B cell (primary cell): ENCODE measurements around the gene EHD1. TPM values are rescaled to one million over a fixed set of nuclear protein-coding genes. Genes with fewer than 3 reads are reported as not detected.

Source experiments
- ATAC-seq: fragments of 200-7000 bp; cut with Tn5 transposase; one replicate; pipeline ENCODE4 v1.10.0; 2021; ENCODE audit warnings: low read depth, mild to moderate bottlenecking, moderate number of reproducible peaks, moderate library complexity
- CTCF ChIA-PET: fragments of 350-600 bp; sonication (Branson Sonifier 250); formaldehyde crosslinking; loops from one replicate; lab custom pipeline; 2021; ENCODE audit warnings: antibody characterized with exemption, inconsistent platforms; lab: Charles Lee
- POLR2A ChIA-PET: fragments of 350-600 bp; sonication (Branson Sonifier 250); formaldehyde crosslinking; loops from one replicate; lab custom pipeline; 2021; ENCODE audit warnings: antibody characterized with exemption; lab: Charles Lee
- DNase-seq: peaks from one replicate; pipeline ENCODE4 v3.0.0; 2013
- H2AFZ ChIP-seq: 2 replicates; pipeline ENCODE4 v1.6.1; 2012; ENCODE audit warnings: mild to moderate bottlenecking, low read depth, low read length; ENCODE audit not compliant: insufficient read depth, poor library complexity, severe bottlenecking
- H3K27ac ChIP-seq, 2 donors: 1 replicate in 1 of 2; 2 replicates in 1 of 2; pipeline ENCODE4 v1.5.1; 2012 to 2013; ENCODE audit warnings: low read length in 2 of 2, mild to moderate bottlenecking in 2 of 2, moderate library complexity in 1 of 2
- H3K27me3 ChIP-seq, 4 experiments: fragments of 200-600 bp in 1 of 4; sonication (generic) in 1 of 4; replicated peaks in 1 of 4; 1 replicate in 2 of 4; 2 replicates in 2 of 4; pipeline versions ENCODE4 v1.6.1 to v1.7.0; 2013 to 2016; ENCODE audit warnings: low read length in 3 of 4, mild to moderate bottlenecking in 2 of 4, mixed read lengths in 1 of 4, moderate library complexity in 1 of 4; ENCODE audit not compliant: insufficient read depth in 4 of 4, control insufficient read depth in 3 of 4; ENCODE audit errors: control extremely low read depth in 1 of 4
- H3K36me3 ChIP-seq, 2 experiments: replicated peaks in 1 of 2; 1 replicate in 1 of 2; 2 replicates in 1 of 2; pipeline versions ENCODE4 v1.6.1 to v1.7.1; 2013; ENCODE audit warnings: low read length in 1 of 2; ENCODE audit not compliant: insufficient read depth in 2 of 2, control insufficient read depth in 1 of 2; ENCODE audit errors: control extremely low read depth in 1 of 2, extremely low read depth in 1 of 2
- H3K4me1 ChIP-seq, 2 donors: fragments of 200-600 bp in 1 of 2; sonication (generic) in 1 of 2; 1 replicate in 1 of 2; 2 replicates in 1 of 2; pipeline versions ENCODE4 v1.5.1 to v1.6.1; 2013 to 2017; ENCODE audit warnings: low read length in 2 of 2; ENCODE audit not compliant: control insufficient read depth in 2 of 2, insufficient read depth in 2 of 2
- H3K4me2 ChIP-seq: replicated peaks from 2 replicates; pipeline ENCODE3; 2012; ENCODE audit warnings: mild to moderate bottlenecking, low read depth, low read length; ENCODE audit not compliant: poor library complexity, severe bottlenecking
- H3K4me3 ChIP-seq, 5 experiments: fragments of 200-600 bp in 1 of 5; sonication (generic) in 1 of 5; 1 replicate in 3 of 5; 2 replicates in 2 of 5; pipeline versions ENCODE4 v1.5.1 to v1.7.0; 2011 to 2016; ENCODE audit warnings: low read length in 4 of 5, mild to moderate bottlenecking in 4 of 5, low read depth in 2 of 5, control low read depth in 1 of 5, moderate library complexity in 1 of 5; ENCODE audit not compliant: insufficient read depth in 1 of 5; ENCODE audit errors: control extremely low read depth in 1 of 5, extremely low read depth in 1 of 5
- H3K79me2 ChIP-seq: fragments of 200-600 bp; sonication (generic); one replicate; pipeline ENCODE4 v1.6.0; 2016; ENCODE audit warnings: low read length; ENCODE audit not compliant: control insufficient read depth, insufficient read depth
- H3K9ac ChIP-seq: fragments of 200-600 bp; sonication (generic); 2 replicates; pipeline ENCODE4 v1.6.1; 2017; ENCODE audit warnings: mild to moderate bottlenecking, low read length, moderate library complexity
- H3K9me3 ChIP-seq, 3 donors: one replicate each; pipeline versions ENCODE4 v1.6.1 to v1.7.1; 2013; ENCODE audit warnings: low read length in 2 of 3; ENCODE audit not compliant: control insufficient read depth in 2 of 3, insufficient read depth in 1 of 3; ENCODE audit errors: control extremely low read depth in 1 of 3
- H4K20me1 ChIP-seq: 2 replicates; pipeline ENCODE4 v1.6.0; 2012; ENCODE audit warnings: mild to moderate bottlenecking, low read length; ENCODE audit not compliant: insufficient read depth, control insufficient read depth, poor library complexity, severe bottlenecking
- H3K27ac Mint-ChIP-seq: one replicate; pipeline ENCODE4 v1.8.0; 2021; ENCODE audit warnings: mixed read lengths
- H3K27me3 Mint-ChIP-seq: one replicate; pipeline ENCODE4 v1.8.0; 2021; ENCODE audit warnings: mixed read lengths
- H3K4me1 Mint-ChIP-seq: one replicate; pipeline ENCODE4 v1.8.0; 2021; ENCODE audit warnings: mixed read lengths
- H3K4me3 Mint-ChIP-seq: one replicate; pipeline ENCODE4 v1.8.0; 2021; ENCODE audit warnings: mixed read lengths
- H3K9me3 Mint-ChIP-seq: one replicate; pipeline ENCODE4 v1.8.0; 2022; ENCODE audit warnings: mixed read lengths; ENCODE audit not compliant: insufficient read depth
- EZH2 ChIP-seq: IDR thresholded peaks from 2 replicates; pipeline ENCODE4 v1.6.1; 2012; ENCODE audit warnings: borderline replicate concordance, low read depth, mild to moderate bottlenecking, moderate library complexity, low read length; ENCODE audit not compliant: insufficient read depth, poor library complexity, severe bottlenecking
- WGBS: methylation state at CpG from one replicate; pipeline ENCODE4 v1.1.5; 2013; ENCODE audit warnings: missing lambda C conversion rate; ENCODE audit not compliant: insufficient coverage; 5-methylcytosine and 5-hydroxymethylcytosine counted together
- intact Hi-C: fragments of 100-400 bp; cut with micrococcal nuclease; formaldehyde crosslinking; loops from one replicate; pipeline ENCODE4 v1.10.0; 2022
- polyA plus RNA-seq: library from polyadenylated mRNA; depleted of rRNA; stranded (reverse); fragments of >200 nt; gene quantifications from 2 replicates; pipeline ENCODE4 v1.2.3, GENCODE V29; 2012
- total RNA-seq, 2 donors: library from RNA; stranded (reverse); fragments of 120-200 nt in 1 of 2; gene quantifications; 1 replicate in 1 of 2; 2 replicates in 1 of 2; pipeline versions ENCODE4 v1.2.3 to v1.2.4, GENCODE V29; 2013 to 2022
- TF ChIP-seq, protein P1 (sequence below): fragments of 200-600 bp; IDR thresholded peaks from one replicate; pipeline ENCODE4 v1.8.0; 2022; ENCODE audit warnings: antibody characterized with exemption, mild to moderate bottlenecking

Gene EHD1
- total and polyA plus RNA-seq, 2 donors (not counting 1 experiment from before 2014, with no cell fraction given) = 208 to 280 TPM

DNA sequence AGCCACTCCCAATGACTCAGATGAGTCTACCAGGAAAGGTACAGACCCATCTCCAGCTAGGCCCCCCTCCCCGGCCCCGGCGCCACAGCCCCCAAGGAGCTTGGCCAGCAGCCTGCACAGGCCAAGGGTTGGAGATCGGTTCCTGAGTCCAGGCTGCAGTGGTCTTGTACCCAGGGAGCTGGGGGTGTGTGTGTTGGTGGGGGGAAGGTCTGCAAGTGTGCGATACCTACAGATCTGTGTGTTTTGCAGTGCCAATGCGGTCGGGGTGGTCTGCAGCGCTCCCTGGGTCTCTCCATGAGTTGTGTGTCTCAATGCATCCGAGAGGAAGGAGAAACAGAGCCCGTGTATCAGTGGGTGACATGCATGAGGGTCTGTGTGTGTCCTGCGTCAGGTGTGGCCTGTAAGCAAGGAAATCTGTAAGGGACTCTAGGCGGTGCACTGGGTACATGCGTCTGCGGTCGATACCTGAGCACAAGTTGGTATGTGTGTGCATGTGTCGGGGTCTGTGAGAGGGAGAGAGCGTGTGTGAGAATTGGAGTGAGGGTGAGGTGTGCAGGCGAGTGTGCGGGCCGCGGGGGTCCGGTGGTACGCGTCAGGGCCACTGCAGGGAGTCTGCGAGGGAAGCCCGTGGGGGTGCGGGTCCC is 34.6 kb downstream of the EHD1 start:
- Mint-ChIP-seq H3K4me1 (peaks cover 30% of the 10 kb centered on the region), H3K27me3 (no peaks in the 10 kb centered on the region), H3K4me3 (peak overlapping the region; percentile 88), H3K9me3 (no peaks in the 10 kb centered on the region), H3K27ac (peak overlapping the region; percentile 88)
- Histone ChIP-seq H3K36me3 (no peaks in the 10 kb centered on the region), H3K4me1 (peaks cover 23 to 36% of the 10 kb centered on the region in 2 donors), H3K79me2 (peaks cover 18% of the 10 kb centered on the region), H4K20me1 (no peaks in the 10 kb centered on the region), H3K27me3 (no peaks in the 10 kb centered on the region), H3K4me3 (peak overlapping the region in 4 of 5 experiments; percentile 26 to 62 (median 58)), H2AFZ (peak overlapping the region; percentile 77), H3K4me2 (peak overlapping the region; percentile 88), H3K27ac (no peak overlapping the region), H3K9me3 (no peaks in the 10 kb centered on the region), H3K9ac (peak overlapping the region; percentile 62)
- WGBS = 47% methylated on average over 27 of the region's 27 CpGs
- DNase-seq = no peak
- intact Hi-C loops = loop anchor here (1.0 to 10.0 kb wide), 6 partner anchors 33 to 267 kb away; partner anchors contain the start of genes MAP4K2, MEN1, RASGRP2 and SF1
- TF ChIP-seq, protein P1, sequence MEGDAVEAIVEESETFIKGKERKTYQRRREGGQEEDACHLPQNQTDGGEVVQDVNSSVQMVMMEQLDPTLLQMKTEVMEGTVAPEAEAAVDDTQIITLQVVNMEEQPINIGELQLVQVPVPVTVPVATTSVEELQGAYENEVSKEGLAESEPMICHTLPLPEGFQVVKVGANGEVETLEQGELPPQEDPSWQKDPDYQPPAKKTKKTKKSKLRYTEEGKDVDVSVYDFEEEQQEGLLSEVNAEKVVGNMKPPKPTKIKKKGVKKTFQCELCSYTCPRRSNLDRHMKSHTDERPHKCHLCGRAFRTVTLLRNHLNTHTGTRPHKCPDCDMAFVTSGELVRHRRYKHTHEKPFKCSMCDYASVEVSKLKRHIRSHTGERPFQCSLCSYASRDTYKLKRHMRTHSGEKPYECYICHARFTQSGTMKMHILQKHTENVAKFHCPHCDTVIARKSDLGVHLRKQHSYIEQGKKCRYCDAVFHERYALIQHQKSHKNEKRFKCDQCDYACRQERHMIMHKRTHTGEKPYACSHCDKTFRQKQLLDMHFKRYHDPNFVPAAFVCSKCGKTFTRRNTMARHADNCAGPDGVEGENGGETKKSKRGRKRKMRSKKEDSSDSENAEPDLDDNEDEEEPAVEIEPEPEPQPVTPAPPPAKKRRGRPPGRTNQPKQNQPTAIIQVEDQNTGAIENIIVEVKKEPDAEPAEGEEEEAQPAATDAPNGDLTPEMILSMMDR = no peak
- TF ChIP-seq EZH2 = no peak
- ChIA-PET POLR2A (interaction anchor here (0.6 to 2.8 kb wide), 9 partner anchors 29 to 609 kb away, joined by 3 to 13 read pairs (median 3); partner anchors contain the start of genes RASGRP2 and SF1), CTCF (interaction anchor here (0.8 to 29.2 kb wide), 23 partner anchors 9 to 487 kb away, joined by 3 to 1254 read pairs (median 4); partner anchors contain the start of genes ARL2, BATF2, EHD1 and FAU)
- ATAC-seq = no peak
